ENCODE data around the gene TAF7L.

DNA sequence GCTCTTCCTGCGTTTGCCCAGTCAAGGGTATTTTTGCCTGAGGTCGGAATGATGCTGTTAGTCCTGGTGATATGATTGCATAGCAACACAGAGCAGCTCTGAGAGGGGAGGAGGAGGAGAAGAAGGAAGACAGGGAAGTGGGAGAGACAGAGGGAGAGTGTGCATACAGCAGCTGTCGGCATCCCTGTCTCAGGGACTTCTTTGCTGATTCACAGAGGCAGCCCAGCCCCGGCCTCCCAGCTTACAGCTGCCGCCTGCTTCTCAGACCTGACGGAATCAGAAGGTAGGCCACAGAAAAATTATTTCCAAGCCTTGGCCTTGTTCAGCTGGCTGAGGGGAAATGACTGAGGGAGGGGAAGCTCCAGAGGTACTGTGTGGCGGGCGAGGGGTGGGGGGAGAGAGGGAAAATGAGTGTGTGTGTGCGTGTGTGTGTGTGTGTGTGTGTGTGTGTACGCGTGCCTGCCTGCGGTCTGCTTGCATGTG lies 71.2 kb downstream of the TAF7L start:
- TF ChIP-seq, protein P1, sequence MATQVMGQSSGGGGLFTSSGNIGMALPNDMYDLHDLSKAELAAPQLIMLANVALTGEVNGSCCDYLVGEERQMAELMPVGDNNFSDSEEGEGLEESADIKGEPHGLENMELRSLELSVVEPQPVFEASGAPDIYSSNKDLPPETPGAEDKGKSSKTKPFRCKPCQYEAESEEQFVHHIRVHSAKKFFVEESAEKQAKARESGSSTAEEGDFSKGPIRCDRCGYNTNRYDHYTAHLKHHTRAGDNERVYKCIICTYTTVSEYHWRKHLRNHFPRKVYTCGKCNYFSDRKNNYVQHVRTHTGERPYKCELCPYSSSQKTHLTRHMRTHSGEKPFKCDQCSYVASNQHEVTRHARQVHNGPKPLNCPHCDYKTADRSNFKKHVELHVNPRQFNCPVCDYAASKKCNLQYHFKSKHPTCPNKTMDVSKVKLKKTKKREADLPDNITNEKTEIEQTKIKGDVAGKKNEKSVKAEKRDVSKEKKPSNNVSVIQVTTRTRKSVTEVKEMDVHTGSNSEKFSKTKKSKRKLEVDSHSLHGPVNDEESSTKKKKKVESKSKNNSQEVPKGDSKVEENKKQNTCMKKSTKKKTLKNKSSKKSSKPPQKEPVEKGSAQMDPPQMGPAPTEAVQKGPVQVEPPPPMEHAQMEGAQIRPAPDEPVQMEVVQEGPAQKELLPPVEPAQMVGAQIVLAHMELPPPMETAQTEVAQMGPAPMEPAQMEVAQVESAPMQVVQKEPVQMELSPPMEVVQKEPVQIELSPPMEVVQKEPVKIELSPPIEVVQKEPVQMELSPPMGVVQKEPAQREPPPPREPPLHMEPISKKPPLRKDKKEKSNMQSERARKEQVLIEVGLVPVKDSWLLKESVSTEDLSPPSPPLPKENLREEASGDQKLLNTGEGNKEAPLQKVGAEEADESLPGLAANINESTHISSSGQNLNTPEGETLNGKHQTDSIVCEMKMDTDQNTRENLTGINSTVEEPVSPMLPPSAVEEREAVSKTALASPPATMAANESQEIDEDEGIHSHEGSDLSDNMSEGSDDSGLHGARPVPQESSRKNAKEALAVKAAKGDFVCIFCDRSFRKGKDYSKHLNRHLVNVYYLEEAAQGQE (IDR thresholded peaks at IDR 0.05) = no peak
- TF ChIP-seq, protein P2, sequence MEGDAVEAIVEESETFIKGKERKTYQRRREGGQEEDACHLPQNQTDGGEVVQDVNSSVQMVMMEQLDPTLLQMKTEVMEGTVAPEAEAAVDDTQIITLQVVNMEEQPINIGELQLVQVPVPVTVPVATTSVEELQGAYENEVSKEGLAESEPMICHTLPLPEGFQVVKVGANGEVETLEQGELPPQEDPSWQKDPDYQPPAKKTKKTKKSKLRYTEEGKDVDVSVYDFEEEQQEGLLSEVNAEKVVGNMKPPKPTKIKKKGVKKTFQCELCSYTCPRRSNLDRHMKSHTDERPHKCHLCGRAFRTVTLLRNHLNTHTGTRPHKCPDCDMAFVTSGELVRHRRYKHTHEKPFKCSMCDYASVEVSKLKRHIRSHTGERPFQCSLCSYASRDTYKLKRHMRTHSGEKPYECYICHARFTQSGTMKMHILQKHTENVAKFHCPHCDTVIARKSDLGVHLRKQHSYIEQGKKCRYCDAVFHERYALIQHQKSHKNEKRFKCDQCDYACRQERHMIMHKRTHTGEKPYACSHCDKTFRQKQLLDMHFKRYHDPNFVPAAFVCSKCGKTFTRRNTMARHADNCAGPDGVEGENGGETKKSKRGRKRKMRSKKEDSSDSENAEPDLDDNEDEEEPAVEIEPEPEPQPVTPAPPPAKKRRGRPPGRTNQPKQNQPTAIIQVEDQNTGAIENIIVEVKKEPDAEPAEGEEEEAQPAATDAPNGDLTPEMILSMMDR (IDR thresholded peaks at IDR 0.05; ENCODE audit: low read depth, low read length, missing input control) = no peak
- TF ChIP-seq JUND (IDR thresholded peaks at IDR 0.05) = no peak
- no peak for TF ChIP-seq RAD21 (IDR thresholded peaks at IDR 0.05)
- TF ChIP-seq SP1 (IDR thresholded peaks at IDR 0.05) = no peak
- TF ChIP-seq, protein P3, sequence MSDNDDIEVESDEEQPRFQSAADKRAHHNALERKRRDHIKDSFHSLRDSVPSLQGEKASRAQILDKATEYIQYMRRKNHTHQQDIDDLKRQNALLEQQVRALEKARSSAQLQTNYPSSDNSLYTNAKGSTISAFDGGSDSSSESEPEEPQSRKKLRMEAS (IDR thresholded peaks at IDR 0.05) = no peak
